Measurements from ENCODE around the gene MGAT4A. TPM values are rescaled to one million over a fixed set of nuclear protein-coding genes. Genes with fewer than 3 reads are reported as not detected.

The MGAT4A gene
- total and polyA plus RNA-seq, 2 of the 13 experiments (the other 11 are each of a cell fraction or from before 2014, with no cell fraction given) = 47.2 to 90.9 TPM

DNA sequence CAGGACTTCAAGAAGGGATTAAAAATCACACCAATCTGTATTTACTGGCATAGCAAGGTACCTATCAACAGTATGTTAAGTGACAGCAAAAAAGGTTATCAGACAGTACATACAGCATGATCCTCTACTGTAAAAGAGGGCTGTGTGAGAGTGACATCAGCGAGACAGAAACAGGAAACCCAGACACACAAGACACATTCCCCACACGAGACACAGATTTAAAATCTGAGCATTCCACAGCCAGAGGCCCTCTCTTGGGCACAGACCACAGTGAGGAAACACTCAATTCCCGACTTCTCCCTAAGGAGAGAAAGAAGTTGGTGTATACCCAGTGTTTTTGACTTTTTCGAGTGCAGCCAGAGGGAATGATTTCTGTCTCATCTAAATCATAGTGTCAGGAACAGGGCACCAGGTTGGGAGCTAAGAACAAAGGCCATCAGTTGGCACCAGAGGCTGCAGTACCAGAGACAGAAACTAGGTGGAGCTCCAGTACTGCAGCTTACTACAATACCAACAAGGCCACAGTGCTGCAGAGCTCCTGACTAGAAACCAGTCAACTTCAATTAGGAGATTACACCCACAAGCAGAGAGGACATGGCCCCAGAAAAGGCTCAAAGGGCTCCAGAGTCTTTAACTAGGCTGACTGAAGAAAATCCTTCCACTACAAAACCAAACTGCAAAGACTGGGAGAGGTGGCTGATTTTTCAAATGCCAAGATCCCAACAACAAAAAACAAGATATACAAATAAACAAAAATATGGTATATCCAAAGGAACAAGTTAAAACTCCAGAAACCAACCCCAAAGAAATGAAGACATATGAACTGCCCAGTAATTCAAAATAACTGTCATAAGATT lies 81.6 kb downstream of the MGAT4A start (continued):
- TF ChIP-seq, protein P1, sequence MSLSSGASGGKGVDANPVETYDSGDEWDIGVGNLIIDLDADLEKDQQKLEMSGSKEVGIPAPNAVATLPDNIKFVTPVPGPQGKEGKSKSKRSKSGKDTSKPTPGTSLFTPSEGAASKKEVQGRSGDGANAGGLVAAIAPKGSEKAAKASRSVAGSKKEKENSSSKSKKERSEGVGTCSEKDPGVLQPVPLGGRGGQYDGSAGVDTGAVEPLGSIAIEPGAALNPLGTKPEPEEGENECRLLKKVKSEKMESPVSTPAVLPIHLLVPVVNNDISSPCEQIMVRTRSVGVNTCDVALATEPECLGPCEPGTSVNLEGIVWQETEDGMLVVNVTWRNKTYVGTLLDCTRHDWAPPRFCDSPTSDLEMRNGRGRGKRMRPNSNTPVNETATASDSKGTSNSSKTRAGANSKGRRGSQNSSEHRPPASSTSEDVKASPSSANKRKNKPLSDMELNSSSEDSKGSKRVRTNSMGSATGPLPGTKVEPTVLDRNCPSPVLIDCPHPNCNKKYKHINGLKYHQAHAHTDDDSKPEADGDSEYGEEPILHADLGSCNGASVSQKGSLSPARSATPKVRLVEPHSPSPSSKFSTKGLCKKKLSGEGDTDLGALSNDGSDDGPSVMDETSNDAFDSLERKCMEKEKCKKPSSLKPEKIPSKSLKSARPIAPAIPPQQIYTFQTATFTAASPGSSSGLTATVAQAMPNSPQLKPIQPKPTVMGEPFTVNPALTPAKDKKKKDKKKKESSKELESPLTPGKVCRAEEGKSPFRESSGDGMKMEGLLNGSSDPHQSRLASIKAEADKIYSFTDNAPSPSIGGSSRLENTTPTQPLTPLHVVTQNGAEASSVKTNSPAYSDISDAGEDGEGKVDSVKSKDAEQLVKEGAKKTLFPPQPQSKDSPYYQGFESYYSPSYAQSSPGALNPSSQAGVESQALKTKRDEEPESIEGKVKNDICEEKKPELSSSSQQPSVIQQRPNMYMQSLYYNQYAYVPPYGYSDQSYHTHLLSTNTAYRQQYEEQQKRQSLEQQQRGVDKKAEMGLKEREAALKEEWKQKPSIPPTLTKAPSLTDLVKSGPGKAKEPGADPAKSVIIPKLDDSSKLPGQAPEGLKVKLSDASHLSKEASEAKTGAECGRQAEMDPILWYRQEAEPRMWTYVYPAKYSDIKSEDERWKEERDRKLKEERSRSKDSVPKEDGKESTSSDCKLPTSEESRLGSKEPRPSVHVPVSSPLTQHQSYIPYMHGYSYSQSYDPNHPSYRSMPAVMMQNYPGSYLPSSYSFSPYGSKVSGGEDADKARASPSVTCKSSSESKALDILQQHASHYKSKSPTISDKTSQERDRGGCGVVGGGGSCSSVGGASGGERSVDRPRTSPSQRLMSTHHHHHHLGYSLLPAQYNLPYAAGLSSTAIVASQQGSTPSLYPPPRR (CRISPR knock-in tag; IDR thresholded peaks at IDR 0.05; ENCODE audit: borderline replicate concordance) = no peak
- TF ChIP-seq, protein P2, sequence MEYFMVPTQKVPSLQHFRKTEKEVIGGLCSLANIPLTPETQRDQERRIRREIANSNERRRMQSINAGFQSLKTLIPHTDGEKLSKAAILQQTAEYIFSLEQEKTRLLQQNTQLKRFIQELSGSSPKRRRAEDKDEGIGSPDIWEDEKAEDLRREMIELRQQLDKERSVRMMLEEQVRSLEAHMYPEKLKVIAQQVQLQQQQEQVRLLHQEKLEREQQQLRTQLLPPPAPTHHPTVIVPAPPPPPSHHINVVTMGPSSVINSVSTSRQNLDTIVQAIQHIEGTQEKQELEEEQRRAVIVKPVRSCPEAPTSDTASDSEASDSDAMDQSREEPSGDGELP (IDR thresholded peaks at IDR 0.05; ENCODE audit: borderline replicate concordance, low read depth) = no peak
- TF ChIP-seq ISL2 (CRISPR knock-in tag; IDR thresholded peaks at IDR 0.05) = no peak
- no peak for TF ChIP-seq HOXA9 (CRISPR knock-in tag; IDR thresholded peaks at IDR 0.05; ENCODE audit: borderline replicate concordance)
- TF ChIP-seq, protein P3, sequence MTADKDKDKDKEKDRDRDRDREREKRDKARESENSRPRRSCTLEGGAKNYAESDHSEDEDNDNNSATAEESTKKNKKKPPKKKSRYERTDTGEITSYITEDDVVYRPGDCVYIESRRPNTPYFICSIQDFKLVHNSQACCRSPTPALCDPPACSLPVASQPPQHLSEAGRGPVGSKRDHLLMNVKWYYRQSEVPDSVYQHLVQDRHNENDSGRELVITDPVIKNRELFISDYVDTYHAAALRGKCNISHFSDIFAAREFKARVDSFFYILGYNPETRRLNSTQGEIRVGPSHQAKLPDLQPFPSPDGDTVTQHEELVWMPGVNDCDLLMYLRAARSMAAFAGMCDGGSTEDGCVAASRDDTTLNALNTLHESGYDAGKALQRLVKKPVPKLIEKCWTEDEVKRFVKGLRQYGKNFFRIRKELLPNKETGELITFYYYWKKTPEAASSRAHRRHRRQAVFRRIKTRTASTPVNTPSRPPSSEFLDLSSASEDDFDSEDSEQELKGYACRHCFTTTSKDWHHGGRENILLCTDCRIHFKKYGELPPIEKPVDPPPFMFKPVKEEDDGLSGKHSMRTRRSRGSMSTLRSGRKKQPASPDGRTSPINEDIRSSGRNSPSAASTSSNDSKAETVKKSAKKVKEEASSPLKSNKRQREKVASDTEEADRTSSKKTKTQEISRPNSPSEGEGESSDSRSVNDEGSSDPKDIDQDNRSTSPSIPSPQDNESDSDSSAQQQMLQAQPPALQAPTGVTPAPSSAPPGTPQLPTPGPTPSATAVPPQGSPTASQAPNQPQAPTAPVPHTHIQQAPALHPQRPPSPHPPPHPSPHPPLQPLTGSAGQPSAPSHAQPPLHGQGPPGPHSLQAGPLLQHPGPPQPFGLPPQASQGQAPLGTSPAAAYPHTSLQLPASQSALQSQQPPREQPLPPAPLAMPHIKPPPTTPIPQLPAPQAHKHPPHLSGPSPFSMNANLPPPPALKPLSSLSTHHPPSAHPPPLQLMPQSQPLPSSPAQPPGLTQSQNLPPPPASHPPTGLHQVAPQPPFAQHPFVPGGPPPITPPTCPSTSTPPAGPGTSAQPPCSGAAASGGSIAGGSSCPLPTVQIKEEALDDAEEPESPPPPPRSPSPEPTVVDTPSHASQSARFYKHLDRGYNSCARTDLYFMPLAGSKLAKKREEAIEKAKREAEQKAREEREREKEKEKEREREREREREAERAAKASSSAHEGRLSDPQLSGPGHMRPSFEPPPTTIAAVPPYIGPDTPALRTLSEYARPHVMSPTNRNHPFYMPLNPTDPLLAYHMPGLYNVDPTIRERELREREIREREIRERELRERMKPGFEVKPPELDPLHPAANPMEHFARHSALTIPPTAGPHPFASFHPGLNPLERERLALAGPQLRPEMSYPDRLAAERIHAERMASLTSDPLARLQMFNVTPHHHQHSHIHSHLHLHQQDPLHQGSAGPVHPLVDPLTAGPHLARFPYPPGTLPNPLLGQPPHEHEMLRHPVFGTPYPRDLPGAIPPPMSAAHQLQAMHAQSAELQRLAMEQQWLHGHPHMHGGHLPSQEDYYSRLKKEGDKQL (CRISPR knock-in tag; IDR thresholded peaks at IDR 0.05; ENCODE audit: low read depth) = no peak
- TF ChIP-seq, protein P4, sequence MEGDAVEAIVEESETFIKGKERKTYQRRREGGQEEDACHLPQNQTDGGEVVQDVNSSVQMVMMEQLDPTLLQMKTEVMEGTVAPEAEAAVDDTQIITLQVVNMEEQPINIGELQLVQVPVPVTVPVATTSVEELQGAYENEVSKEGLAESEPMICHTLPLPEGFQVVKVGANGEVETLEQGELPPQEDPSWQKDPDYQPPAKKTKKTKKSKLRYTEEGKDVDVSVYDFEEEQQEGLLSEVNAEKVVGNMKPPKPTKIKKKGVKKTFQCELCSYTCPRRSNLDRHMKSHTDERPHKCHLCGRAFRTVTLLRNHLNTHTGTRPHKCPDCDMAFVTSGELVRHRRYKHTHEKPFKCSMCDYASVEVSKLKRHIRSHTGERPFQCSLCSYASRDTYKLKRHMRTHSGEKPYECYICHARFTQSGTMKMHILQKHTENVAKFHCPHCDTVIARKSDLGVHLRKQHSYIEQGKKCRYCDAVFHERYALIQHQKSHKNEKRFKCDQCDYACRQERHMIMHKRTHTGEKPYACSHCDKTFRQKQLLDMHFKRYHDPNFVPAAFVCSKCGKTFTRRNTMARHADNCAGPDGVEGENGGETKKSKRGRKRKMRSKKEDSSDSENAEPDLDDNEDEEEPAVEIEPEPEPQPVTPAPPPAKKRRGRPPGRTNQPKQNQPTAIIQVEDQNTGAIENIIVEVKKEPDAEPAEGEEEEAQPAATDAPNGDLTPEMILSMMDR (CRISPR knock-in tag; IDR thresholded peaks at IDR 0.05) = peak; percentile 96
- TF ChIP-seq, protein P5, sequence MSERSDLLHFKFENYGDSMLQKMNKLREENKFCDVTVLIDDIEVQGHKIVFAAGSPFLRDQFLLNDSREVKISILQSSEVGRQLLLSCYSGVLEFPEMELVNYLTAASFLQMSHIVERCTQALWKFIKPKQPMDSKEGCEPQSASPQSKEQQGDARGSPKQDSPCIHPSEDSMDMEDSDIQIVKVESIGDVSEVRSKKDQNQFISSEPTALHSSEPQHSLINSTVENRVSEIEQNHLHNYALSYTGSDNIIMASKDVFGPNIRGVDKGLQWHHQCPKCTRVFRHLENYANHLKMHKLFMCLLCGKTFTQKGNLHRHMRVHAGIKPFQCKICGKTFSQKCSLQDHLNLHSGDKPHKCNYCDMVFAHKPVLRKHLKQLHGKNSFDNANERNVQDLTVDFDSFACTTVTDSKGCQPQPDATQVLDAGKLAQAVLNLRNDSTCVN (CRISPR knock-in tag; IDR thresholded peaks at IDR 0.05; ENCODE audit: borderline replicate concordance) = 0 out of 2 replicates have a peak, but pooled peaks have one; percentile 23
- TF ChIP-seq ZNF484 (CRISPR knock-in tag; IDR thresholded peaks at IDR 0.05; ENCODE audit: borderline replicate concordance, low read depth) = no peak
- TF ChIP-seq ZNF383 (CRISPR knock-in tag; IDR thresholded peaks at IDR 0.05; ENCODE audit: borderline replicate concordance) = no peak
- no peak for TF ChIP-seq ZNF556 (CRISPR knock-in tag; IDR thresholded peaks at IDR 0.05; ENCODE audit: borderline replicate concordance)
- TF ChIP-seq FOXM1 (CRISPR knock-in tag; IDR thresholded peaks at IDR 0.05) = no peak
- no peak for TF ChIP-seq ZNF850 (CRISPR knock-in tag; conservative IDR thresholded peaks at IDR 0.05)
